GM21447 (cell line): ENCODE results near the gene LYPLAL1.
"Not testable (repeated sequence)": the region's sequence is repeated elsewhere in the genome, so short reads cannot be mapped to it uniquely, and the experiment has no call there.

Experiments used
- ATAC-seq: cut with Tn5 transposase; IDR thresholded peaks from one replicate; pipeline ENCODE4 v1.9.1; 2021; ENCODE audit not compliant: unreplicated experiment

Gene LYPLAL1

DNA sequence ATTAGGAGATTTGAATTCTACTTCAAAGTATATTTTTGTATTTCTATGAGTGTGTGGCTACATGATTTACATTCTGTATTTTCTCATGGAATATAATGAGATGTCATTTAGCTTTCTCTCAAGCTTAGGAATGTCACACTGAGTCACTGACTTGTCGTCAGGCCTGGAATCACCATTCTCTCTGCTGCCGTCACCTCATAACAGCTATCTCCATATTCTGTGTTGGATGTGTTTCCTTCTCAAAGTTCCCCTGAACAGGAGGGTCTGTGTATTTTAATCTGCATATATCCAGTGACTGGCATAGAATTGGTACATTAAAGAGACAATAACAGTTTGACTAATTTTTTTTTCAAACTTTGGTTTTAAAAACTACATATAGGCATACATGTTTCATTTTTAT is 35.9 kb downstream of the LYPLAL1 start:
- no peak for ATAC-seq

- no peak for ATAC-seq
Measured at GRCh38 chr1:219210067-219210466, 36.4 kb downstream of the LYPLAL1 start.

DNA sequence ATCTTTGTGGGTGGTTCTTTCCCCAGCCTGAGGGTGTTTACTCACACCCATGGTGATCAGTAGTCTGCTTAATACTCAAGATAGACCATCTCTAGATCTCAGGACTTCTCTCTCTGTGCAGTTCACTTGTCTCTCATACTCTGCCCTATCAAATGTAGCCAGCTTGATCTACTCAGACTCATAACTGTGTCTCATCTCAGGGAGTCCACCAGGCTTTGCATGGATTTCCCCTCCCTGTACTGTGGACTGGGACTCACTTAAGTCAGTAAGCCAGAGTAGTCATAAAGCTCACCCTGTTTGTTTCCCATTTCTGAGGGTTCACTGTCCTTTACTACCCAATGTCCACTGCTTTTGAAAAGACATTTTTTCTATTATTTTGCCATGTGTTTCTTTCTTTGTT is 41.8 kb downstream of the LYPLAL1 start:
- no peak for ATAC-seq

DNA sequence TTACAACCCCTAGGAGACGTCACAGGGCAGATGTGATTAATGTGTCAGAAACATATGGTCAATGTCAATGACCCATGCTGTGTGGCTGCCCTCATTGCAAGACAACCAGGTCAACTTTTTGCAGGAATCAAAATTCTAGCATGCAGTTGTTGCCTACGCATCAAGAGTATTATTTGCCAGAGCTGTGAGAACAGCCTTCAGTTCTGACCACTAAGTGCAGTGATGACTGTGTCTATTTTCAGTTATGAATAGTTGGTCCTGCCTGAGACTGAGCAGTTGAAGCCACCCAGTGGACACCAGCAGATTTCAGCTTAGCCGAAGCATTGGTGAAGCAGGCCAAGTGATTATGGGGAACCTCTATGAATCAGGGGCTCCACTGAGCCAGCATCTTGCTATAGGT is 47.3 kb downstream of the LYPLAL1 start:
- peak; percentile 91 for ATAC-seq

DNA sequence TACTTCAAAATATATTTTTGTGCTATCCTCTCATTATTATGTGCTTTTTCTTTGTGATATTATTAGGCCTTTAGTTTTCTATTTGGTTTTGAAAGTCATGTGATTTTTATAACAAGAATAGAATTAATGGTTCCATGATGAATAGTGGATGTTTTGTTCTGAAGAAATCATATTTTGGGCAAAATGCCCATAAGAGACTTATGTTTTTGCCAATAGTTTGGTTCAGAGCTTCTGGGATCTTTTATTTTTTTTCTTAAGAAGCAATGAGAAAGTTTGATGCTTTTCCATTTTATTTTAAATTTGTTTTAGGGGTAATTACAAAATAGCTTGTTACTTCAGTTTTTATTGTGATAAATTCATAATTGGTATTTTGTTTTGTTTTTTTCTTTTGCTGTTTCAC is 49.8 kb downstream of the LYPLAL1 start:
- no peak for ATAC-seq

GRCh38 chr1:219226196-219226595 is 52.5 kb downstream of the LYPLAL1 start:
- no peak for ATAC-seq

DNA sequence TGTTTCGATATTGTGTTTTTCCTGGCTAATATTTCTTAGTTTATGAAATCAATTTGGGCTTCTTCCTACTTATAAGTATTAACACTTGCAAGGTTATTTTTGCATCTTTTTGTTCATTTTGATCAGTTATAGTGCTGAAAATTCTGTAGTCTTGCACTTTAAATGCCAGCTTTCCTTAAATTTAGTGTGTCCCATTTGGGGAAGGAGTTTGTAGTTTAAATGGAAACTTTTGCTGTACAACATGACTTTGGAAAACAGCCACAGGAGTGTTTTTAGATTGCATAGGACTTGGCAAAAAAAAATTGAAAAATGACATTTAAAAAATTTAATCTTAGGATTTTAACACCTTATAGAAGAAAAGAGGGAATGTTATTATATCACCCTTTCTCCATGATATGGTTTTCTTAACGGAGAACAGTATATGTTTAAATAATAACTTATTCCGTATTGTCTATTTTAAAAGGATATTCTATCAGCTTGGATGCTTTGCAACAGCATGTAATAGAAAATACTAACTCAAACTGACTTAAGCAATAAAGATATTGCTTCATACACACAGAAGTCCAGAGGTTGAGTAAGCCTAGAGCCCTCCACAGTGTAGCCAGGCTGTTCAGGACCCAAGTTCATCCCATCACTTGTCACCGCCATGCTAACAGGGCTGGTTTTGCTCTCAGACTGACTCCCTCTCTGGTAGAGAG is 53.8 kb downstream of the LYPLAL1 start:
- ATAC-seq = no peak

DNA sequence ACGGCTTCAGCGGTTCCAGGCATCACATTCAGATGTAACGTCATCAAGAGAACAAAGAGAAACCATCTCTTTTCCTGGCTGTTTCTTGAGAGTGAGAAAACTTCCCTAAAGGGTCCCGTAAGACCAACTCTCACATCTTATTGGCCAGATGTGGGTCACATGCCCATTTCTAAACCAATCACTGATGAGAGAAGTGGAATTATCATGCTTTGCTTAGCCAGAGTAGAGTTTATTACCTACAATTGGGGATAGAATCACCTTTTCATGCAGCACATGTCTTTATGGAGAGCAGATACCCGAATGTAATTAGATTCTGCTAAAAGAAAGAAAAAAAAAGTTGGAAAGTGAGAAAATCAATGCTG is 54.4 kb downstream of the LYPLAL1 start:
- ATAC-seq = no peak

GRCh38 chr1:219232890-219233289 is 59.2 kb downstream of the LYPLAL1 start:
- ATAC-seq = no peak

DNA sequence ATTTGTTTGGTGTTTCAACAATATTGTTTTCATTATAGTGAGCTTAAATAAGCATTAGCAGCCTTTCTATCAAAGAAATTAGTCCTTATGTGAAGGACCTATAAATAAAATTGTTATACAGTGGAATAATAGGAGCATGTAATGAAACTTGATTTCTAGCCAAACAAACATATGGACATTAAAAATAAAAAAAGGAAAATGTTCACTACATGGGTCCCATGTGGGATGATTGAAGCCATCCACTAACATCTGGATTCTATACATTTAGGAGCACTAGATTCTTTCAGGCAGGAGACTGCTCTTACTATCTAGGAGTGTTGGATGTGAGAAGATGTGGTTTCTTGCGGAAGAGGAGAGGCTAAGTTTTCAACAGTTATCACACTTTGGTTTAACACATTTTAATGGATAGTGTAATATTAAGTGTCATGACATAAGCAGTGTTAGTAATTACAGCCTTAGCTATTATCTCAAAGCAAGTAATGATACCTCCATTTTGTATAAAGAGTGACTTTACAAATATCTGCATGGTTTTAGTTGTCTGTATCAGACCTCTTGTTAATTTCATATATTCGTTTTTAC is 62.3 kb downstream of the LYPLAL1 start:
- ATAC-seq = no peak

DNA sequence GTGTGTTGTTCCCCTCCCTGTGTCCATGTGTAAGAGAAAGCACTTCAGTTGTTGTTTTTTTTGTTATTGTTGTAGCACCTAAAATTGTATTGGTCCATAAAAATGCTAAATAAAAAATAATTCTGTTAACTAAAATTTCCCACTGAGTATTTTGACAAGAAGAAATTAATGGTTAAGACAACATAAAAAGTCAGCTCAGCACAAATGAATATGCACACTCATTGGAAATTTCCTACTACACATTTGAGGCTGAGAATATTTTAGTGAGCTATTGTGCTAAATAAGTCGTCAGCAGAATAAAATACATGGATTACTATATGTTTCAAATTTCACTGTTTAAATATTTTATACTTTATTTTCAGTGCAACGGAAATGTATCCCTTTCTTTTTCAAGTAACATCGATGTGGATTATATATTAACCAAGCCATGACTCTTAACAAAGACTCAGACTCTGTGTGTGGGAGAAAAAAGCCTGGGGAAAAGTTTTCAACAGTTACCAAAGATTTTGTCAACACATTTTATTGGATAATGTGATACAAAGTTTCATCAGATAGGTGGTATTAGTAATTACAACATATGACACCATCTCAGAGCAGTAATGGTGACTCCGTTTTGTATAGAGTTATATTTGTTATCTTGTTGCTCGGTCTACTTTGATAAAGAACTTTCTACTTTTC is 63.4 kb downstream of the LYPLAL1 start:
- no peak for ATAC-seq

- no peak for ATAC-seq
Measured at GRCh38 chr1:219239518-219239917, 65.8 kb downstream of the LYPLAL1 start.

DNA sequence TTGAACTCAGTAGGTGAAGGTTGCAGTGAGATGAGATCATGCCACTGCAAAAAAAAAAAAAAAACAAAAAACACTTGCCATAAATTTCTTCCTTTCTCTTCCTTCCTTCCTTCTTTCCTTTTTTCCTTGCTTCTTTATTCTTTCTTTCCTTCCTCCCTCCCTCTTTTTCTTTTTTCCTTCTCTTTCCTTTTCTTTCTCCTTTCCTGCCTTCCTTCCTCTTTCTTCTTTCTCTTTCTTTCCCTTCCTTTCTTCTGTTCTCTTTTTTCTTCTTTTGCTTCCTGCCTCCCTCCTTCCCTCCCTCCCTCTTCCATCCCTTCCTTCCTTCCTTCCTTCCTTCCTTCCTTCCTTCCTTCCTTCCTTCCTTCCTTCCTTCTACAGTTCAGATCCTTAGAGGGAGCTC is 71.2 kb downstream of the LYPLAL1 start:
- no peak for ATAC-seq

GRCh38 chr1:219247441-219247840 is 73.8 kb downstream of the LYPLAL1 start:
- ATAC-seq = no peak

GRCh38 chr1:219250468-219250867 is 76.8 kb downstream of the LYPLAL1 start:
- not testable (repeated sequence) for ATAC-seq

DNA sequence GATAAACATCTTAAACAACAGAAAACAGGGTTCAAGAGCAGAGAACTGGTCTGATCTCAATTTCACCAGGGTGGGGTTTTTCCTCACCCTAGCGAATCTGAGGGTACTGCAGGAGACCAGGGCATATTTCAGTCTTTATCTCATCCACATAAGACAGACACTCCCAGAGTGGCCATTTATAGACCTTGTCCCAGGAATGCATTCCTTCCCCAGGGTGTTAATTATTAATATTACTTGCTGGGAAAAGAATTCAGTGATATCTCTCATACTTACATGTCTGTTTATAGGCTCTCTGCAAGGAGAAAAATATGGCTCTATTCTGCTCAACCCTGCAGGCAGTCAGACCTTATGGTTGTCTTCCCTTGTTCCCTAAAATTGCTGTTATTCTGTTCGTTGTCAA is 84.1 kb downstream of the LYPLAL1 start:
- ATAC-seq = no peak

GRCh38 chr1:219261454-219261853 is 87.8 kb downstream of the LYPLAL1 start:
- ATAC-seq = no peak
